Hematopoietic multipotent progenitor cell treated with erythropoietin and hydrocortisone succinate and interleukin-3 and kit ligand, for 6 days (in vitro differentiated cells): ENCODE data around the gene RENBP.

Experiments used
- DNase-seq: peaks from one replicate; pipeline ENCODE4 v3.0.0-alpha.2; 2015

Gene RENBP

GRCh38 chrX:153931748-153932147 is 12.7 kb downstream of the RENBP start:
- DNase-seq = no peak

- DNase-seq = no peak
These were observed 13.3 kb downstream of the RENBP start for GRCh38 chrX:153931151-153931550.

- no peak for DNase-seq
These were observed 14.2 kb downstream of the RENBP start for GRCh38 chrX:153930011-153930910.

GRCh38 chrX:153929576-153929975 is 14.9 kb downstream of the RENBP start:
- DNase-seq = no peak

- no peak for DNase-seq
These were observed 15.6 kb downstream of the RENBP start for GRCh38 chrX:153928846-153929245.

- DNase-seq = peak; percentile 95
These were observed 16.3 kb downstream of the RENBP start for GRCh38 chrX:153927922-153928760.

- DNase-seq = no peak
These were observed 16.8 kb downstream of the RENBP start for GRCh38 chrX:153927672-153927921.

GRCh38 chrX:153926858-153927671 is 17.4 kb downstream of the RENBP start:
- peak; percentile 82 for DNase-seq

- DNase-seq = no peak
These were observed 17.9 kb downstream of the RENBP start for GRCh38 chrX:153926552-153926857.

- DNase-seq = peak; percentile 59
These were observed 18.5 kb downstream of the RENBP start, which contains the start of gene ARHGAP4 for GRCh38 chrX:153925739-153926551. TSS of gene ARHGAP4 (minus strand) at chrX:153926264. CDS start at chrX:153926202, 62 bp downstream.

GRCh38 chrX:153925387-153925738 is 19.1 kb downstream of the RENBP start:
- DNase-seq = peak; percentile 62

- DNase-seq = peak; percentile 70
These were observed 20.1 kb downstream of the RENBP start for GRCh38 chrX:153924149-153924861.

- peak; percentile 62 for DNase-seq
These were observed 21.2 kb downstream of the RENBP start for GRCh38 chrX:153922932-153923857.

GRCh38 chrX:153921511-153922446 is 22.7 kb downstream of the RENBP start:
- no peak for DNase-seq

GRCh38 chrX:153921070-153921469 is 23.4 kb downstream of the RENBP start:
- no peak for DNase-seq

GRCh38 chrX:153920546-153920945 is 23.9 kb downstream of the RENBP start:
- no peak for DNase-seq

- DNase-seq = no peak
These were observed 25.2 kb downstream of the RENBP start for GRCh38 chrX:153919281-153919680.

- no peak for DNase-seq
These were observed 26.6 kb downstream of the RENBP start for GRCh38 chrX:153917869-153918268.

GRCh38 chrX:153913701-153914100 is 30.7 kb downstream of the RENBP start:
- no peak for DNase-seq

GRCh38 chrX:153913211-153913610 is 31.2 kb downstream of the RENBP start:
- DNase-seq = no peak
